Measurements from ENCODE around the gene PLCB3. TPM values are rescaled to one million over a fixed set of nuclear protein-coding genes. Genes with fewer than 3 reads are reported as not detected.

Gene PLCB3
- total and polyA plus RNA-seq, 2 of the 13 experiments (the other 11 are each of a cell fraction or from before 2014, with no cell fraction given), result 7.5 to 13.8 TPM

- TF ChIP-seq ZNF660 (CRISPR knock-in tag; IDR thresholded peaks at IDR 0.05; ENCODE audit: borderline replicate concordance, low read depth), result no peak
- TF ChIP-seq, protein P1, sequence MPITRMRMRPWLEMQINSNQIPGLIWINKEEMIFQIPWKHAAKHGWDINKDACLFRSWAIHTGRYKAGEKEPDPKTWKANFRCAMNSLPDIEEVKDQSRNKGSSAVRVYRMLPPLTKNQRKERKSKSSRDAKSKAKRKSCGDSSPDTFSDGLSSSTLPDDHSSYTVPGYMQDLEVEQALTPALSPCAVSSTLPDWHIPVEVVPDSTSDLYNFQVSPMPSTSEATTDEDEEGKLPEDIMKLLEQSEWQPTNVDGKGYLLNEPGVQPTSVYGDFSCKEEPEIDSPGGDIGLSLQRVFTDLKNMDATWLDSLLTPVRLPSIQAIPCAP (CRISPR knock-in tag; IDR thresholded peaks at IDR 0.05; ENCODE audit: low read depth), result no peak
- TF ChIP-seq ZNF572 (CRISPR knock-in tag; IDR thresholded peaks at IDR 0.05), result no peak
- TF ChIP-seq ZNF281 (CRISPR knock-in tag; IDR thresholded peaks at IDR 0.05; ENCODE audit: borderline replicate concordance), result peak; percentile 9
- no peak for TF ChIP-seq SETDB1 (CRISPR knock-in tag; IDR thresholded peaks at IDR 0.05; ENCODE audit: borderline replicate concordance)
- TF ChIP-seq ZNF724P (CRISPR knock-in tag; IDR thresholded peaks at IDR 0.05; ENCODE audit: borderline replicate concordance), result no peak
- TF ChIP-seq HNRNPLL (IDR thresholded peaks at IDR 0.05; ENCODE audit: low read depth, low read length, poor library complexity, severe bottlenecking), result no peak
- 0 out of 2 replicates have a peak, but pooled peaks have one; percentile 46 for TF ChIP-seq ZSCAN20 (CRISPR knock-in tag; IDR thresholded peaks at IDR 0.05; ENCODE audit: borderline replicate concordance)
- no peak for TF ChIP-seq TBX3 (IDR thresholded peaks at IDR 0.05; ENCODE audit: borderline replicate concordance)
- no peak for TF ChIP-seq ZNF329 (CRISPR knock-in tag; IDR thresholded peaks at IDR 0.05; ENCODE audit: low read depth)
- no peak for TF ChIP-seq ZBTB3 (CRISPR knock-in tag; IDR thresholded peaks at IDR 0.05; ENCODE audit: borderline replicate concordance, low read depth)
- no peak for TF ChIP-seq ZNF619 (CRISPR knock-in tag; IDR thresholded peaks at IDR 0.05)
- TF ChIP-seq ZNF780A (CRISPR knock-in tag; IDR thresholded peaks at IDR 0.05), result no peak
- no peak for TF ChIP-seq SNAPC5 (CRISPR knock-in tag; IDR thresholded peaks at IDR 0.05; ENCODE audit: borderline replicate concordance)
- no peak for TF ChIP-seq GMEB1 (CRISPR knock-in tag; IDR thresholded peaks at IDR 0.05; ENCODE audit: borderline replicate concordance)
- TF ChIP-seq HOXA7 (CRISPR knock-in tag; IDR thresholded peaks at IDR 0.05), result no peak
- TF ChIP-seq ZNF253 (CRISPR knock-in tag; IDR thresholded peaks at IDR 0.05; ENCODE audit: borderline replicate concordance), result peak; percentile 46; the same call in 1 of the 2 replicates
- no peak for TF ChIP-seq THYN1 (CRISPR knock-in tag; IDR thresholded peaks at IDR 0.05; ENCODE audit: borderline replicate concordance, low read depth)
- TF ChIP-seq NFKB2 (CRISPR knock-in tag; IDR thresholded peaks at IDR 0.05; ENCODE audit: borderline replicate concordance), result 0 out of 2 replicates have a peak, but pooled peaks have one; percentile 69
- TF ChIP-seq ZFP62 (CRISPR knock-in tag; IDR thresholded peaks at IDR 0.05), result no peak
- TF ChIP-seq, protein P2, sequence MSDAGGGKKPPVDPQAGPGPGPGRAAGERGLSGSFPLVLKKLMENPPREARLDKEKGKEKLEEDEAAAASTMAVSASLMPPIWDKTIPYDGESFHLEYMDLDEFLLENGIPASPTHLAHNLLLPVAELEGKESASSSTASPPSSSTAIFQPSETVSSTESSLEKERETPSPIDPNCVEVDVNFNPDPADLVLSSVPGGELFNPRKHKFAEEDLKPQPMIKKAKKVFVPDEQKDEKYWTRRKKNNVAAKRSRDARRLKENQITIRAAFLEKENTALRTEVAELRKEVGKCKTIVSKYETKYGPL (CRISPR knock-in tag; IDR thresholded peaks at IDR 0.05), result no peak
- no peak for TF ChIP-seq FOSL1 (CRISPR knock-in tag; IDR thresholded peaks at IDR 0.05; ENCODE audit: borderline replicate concordance)
- TF ChIP-seq NCOA5 (CRISPR knock-in tag; IDR thresholded peaks at IDR 0.05), result no peak
Measured at GRCh38 chr11:64304316-64305072, 53.2 kb downstream of the PLCB3 start (continued).
